ENCODE data around the gene ARID3A. TPM values are rescaled to one million over a fixed set of nuclear protein-coding genes. Genes with fewer than 3 reads are reported as not detected.
"Not testable (repeated sequence)": the region's sequence is repeated elsewhere in the genome, so short reads cannot be mapped to it uniquely, and the experiment has no call there.

The ARID3A gene, protein sequence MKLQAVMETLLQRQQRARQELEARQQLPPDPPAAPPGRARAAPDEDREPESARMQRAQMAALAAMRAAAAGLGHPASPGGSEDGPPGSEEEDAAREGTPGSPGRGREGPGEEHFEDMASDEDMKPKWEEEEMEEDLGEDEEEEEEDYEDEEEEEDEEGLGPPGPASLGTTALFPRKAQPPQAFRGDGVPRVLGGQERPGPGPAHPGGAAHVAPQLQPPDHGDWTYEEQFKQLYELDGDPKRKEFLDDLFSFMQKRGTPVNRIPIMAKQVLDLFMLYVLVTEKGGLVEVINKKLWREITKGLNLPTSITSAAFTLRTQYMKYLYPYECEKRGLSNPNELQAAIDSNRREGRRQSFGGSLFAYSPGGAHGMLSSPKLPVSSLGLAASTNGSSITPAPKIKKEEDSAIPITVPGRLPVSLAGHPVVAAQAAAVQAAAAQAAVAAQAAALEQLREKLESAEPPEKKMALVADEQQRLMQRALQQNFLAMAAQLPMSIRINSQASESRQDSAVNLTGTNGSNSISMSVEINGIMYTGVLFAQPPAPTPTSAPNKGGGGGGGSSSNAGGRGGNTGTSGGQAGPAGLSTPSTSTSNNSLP
- 10 to 100 TPM; 17.0 to 28.0 (median 20.3) TPM for polyA plus RNA-seq (ENCODE audit: insufficient read depth in 1 of 5, insufficient read length in 5 of 5, low replicate concordance in 1 of 5)
- long read RNA-seq, donor 1, partial matches to known transcripts: 0 of 1 reads
- long read RNA-seq, donor 1, other reads (novel, unspliced or antisense): 0 of 1 reads
- long read RNA-seq, donor 2: 0 reads
- long read RNA-seq, donor 3, full-length matches to known transcripts: 3 of 3 reads
- long read RNA-seq, donor 3, partial matches to known transcripts: 0 of 3 reads
- long read RNA-seq, donor 3, other reads (novel, unspliced or antisense): 0 of 3 reads
- long read RNA-seq, donor 4, partial matches to known transcripts: 0 of 1 reads
- long read RNA-seq, donor 4, other reads (novel, unspliced or antisense): 0 of 1 reads
- long read RNA-seq, donor 5, full-length matches to known transcripts: 3 of 3 reads
- long read RNA-seq, donor 5, partial matches to known transcripts: 0 of 3 reads
- long read RNA-seq, donor 5, other reads (novel, unspliced or antisense): 0 of 3 reads
- long read RNA-seq, donor 6, partial matches to known transcripts: 0 of 1 reads
- long read RNA-seq, donor 6, other reads (novel, unspliced or antisense): 0 of 1 reads
- long read RNA-seq, donor 7: 0 reads
- long read RNA-seq, donor 8, full-length matches to known transcripts: 1 of 6 reads
- long read RNA-seq, donor 8, partial matches to known transcripts: 5 of 6 reads
- long read RNA-seq, donor 8, other reads (novel, unspliced or antisense): 0 of 6 reads

DNA sequence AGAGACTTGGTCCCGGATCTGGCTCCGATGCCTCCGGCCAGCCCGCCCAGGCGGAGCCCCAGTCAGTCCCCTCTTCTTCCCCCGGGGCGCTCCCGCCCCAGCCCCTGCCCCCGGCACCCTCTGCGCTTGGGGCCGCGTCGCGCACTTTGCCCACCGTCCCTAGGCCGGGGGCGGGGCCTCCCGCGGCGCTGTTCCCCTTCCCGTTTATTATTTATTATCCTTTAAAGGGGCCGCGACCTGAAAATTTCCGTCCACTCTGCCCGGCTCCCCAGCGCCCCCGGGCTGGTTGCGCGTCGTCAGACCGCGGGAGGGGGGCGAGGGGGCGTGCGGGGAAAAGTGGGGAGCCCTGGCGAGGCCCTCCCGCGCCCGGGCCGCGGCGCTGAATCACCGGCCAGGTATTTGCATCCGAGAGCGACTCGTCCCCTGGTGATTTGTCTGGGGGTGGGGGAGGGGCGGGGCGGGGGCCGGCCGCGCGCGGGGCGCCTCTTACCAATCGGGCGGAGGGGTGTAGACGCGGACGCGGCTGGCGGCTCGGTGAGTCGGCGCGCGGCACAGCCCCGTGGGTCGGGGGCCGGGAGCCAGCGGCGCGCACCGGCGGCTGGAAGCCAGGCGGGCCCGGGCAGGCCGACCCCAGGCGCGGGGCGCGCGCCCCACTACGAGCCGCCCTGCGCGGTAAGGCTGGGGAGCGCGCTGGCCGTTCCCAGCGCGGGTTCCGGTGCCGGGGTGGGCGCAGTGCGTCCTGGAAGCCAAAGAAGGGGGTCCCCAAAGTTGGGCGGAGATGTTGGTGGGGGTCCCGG, at the start of gene ARID3A:
ARID3A (plus strand) TSS at position 510 of the 797 bp plus-strand sequence. CDS start 3,494 bp downstream, outside the sequence.
- peak; percentile 87 to 92 for DNase-seq

GRCh38 chr19:876089-876488, 49.7 kb upstream of the ARID3A start:
- DNase-seq: no peak

DNA sequence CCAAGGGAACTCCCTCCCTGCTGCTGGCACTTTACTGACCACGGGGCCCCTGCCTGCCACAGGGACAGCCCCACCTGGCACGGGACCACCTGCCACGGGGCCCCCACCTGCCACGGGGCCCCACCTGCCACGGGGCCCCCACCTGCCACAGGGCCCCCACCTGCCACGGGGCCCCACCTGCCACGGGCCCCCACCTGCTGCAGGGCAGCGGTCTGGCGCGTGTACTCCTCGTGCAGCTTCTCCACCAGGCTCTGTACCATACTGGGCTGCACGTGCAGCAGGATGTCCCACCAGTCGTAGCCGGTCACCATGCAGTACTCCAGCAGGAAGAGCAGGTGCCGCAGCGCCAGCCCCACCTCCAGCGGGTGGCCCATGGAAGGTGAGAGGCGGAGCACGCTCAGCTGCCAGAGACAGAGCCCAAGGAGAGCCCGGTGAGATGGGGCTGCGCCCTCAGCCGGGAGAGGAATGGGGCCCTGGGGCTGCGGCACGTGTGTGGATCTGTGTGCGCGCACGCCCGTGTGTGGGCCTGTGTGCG, 49.0 kb upstream of the ARID3A start:
- no peak for DNase-seq

GRCh38 chr19:877992-878660, 47.7 kb upstream of the ARID3A start:
- DNase-seq: not testable (repeated sequence)

GRCh38 chr19:878751-879561, 46.9 kb upstream of the ARID3A start:
- DNase-seq: not testable (repeated sequence)

DNA sequence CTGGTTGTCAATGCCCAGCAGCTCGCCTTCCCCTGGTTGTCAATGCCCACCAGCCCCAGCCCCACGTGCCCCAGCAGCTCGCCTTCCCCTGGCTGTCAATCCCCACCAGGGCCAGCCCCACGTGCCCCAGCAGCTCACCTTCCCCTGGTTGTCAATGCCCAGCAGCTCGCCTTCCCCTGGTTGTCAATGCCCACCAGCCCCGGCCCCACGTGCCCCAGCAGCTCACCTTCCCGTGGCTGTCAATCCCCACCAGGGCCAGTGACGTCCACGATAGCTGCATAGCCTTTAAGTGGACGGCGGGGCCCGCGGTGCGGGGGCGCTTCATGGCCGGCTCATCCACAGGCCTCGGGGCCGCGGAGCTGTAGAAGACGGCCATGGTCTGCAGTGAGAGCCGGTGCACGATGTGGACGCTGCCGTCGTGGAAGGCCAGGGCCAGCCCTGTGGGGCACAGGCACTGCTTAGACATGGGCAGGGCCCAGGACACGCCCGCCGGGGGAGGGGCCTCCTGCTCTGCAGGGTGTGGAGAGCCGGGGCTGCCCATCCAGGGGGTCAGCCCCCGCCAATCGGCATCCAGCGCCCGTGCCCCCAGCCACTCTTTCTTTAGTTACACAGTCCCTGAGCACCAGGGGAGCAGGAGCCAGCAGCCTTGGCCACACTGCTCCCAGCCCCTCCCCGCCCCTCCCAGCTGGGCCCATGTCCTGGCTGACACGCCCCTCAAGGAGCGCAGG, 46.0 kb upstream of the ARID3A start:
- DNase-seq: no peak

DNA sequence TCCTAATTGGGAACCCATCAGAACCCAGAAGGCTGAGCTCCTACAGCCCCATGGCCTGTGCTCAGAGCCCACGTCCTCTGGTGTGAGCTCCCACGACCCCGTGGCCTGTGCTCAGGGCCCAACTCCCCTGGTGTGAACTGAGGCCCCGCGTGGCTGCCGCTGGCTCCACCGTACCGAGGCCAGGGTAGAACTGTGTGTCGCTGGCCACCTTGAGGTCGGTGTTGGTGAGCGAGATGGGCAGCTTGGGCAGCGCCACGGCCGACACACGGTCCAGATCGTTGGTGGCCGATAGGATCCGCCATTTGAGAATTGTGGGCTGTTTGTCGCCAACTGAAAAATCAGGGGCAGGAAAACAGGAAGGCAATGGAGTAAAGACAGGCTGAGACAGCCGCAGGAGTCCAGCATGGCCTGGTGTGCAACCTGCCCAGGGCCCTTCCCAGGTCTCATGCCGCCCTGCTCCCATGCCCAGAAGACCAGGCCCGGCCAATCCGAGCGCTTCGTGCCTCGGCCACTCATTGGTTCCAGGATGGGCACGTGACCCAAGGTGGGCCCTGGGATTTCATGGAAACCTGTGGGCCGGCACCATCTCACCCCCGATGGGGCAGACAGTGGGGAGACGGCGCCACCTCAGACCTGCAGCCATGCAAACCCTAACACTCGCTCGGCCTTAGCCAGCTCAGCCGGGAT, 44.3 kb upstream of the ARID3A start:
- no peak for DNase-seq

DNA sequence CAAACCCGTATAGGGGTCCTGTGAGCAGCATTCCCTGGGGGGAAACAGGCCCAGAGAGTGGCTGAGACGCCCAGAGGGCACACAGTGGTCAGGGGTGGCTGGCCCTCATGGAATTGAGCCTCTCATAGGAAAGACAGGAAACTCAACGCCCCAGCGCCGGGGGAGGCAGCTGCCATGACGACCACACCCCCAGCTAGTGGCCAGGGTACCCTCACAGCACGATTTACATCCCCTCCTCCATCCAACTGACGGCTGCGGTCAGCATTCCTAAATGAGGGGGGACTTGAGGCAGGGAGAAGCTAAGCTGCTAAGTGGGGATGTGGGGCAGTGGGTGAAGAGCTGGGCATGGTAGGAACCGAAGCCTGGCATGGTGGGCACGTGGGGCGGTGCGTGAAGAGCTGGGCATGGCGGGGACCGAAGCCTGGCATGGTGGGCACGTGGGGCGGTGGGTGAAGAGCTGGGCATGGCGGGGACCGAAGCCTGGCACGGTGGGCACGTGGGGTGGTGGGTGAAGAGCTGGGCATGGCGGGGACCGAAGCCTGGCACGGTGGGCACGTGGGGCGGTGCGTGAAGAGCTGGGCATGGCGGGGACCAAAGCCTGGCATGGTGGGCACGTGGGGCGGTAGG, 42.9 kb upstream of the ARID3A start:
- no peak for DNase-seq

DNA sequence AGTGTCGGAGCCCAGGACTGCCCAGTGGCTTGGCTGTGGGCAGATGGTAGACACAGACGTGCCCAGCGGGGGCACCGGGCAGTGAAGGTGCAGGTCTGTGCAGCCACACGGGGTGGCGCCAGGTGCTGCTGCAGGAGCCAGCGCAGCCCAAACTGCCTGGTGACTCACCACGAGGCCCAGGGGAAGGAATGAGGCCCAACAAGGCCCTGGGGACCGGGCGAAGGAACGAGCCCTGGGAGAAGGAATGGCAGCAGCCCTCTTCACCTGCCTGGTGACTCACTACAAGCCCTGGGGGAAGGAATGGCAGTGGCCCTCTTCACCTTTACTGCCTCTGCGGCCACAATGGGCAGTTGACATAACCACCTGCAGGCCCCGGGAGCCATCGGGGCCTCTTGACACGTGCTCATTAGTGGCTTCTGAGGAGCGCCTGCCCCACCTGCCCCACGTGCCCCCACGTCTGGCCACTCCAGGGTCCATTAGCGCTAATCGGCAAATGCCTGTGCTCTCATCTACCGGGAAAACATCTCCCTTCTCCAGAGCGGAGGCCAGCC, 42.1 kb upstream of the ARID3A start:
- no peak for DNase-seq

GRCh38 chr19:884420-885211, 41.2 kb upstream of the ARID3A start:
- no peak for DNase-seq

DNA sequence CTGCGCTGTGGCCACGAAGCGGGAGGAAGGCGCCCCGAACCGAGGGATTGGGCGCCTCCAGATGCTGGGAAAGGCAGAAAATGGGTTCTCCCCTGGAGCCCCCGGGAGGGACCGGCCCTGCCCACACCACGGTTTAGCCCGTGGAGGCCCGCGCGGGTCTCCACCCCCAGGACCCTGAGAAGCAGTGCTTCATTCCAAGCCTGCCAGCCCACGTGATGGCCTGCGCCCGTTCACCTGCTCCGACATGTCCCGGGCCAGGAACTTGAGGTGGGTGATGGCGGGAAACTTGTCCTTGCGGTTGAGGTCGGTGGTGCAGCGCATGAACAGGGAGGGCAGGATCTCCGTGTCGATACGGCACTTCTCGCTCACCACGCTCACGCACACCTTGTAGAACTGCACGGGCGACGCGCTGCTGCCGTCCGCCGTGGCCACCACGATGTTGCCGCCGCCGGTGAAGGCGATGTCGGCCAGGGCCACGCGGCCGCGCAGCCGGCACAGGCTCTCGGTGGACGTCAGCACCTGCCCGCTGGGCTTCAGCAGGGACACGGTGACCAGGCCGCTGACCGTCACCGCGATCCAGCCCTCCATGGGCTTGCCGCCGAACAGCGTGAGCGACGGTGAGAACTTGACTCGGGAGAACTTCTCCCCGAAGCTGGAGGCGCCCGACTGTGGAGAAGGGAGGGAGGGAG, 40.2 kb upstream of the ARID3A start:
- DNase-seq: no peak

- no peak for DNase-seq
Measured at GRCh38 chr19:887072-887471, 38.8 kb upstream of the ARID3A start.

DNA sequence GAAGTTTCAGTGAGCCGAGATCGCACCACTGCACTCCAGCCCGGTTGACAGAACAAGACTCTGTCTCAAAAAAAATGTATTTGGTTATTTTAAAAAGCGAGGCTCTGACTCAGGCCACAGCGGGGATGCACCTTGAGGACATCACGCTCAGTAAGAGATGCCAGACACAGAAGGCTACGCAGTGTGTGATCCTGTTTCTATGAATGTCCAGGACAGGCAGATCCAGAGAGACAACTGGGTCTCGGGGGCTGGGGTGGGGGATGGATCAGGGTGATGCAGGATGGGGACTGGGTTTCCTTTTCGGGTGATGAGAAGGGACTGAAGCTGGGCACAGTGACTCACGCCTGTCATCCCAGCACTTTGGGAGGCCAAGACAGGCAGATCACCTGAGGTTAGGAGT, 38.2 kb upstream of the ARID3A start:
- no peak for DNase-seq

DNA sequence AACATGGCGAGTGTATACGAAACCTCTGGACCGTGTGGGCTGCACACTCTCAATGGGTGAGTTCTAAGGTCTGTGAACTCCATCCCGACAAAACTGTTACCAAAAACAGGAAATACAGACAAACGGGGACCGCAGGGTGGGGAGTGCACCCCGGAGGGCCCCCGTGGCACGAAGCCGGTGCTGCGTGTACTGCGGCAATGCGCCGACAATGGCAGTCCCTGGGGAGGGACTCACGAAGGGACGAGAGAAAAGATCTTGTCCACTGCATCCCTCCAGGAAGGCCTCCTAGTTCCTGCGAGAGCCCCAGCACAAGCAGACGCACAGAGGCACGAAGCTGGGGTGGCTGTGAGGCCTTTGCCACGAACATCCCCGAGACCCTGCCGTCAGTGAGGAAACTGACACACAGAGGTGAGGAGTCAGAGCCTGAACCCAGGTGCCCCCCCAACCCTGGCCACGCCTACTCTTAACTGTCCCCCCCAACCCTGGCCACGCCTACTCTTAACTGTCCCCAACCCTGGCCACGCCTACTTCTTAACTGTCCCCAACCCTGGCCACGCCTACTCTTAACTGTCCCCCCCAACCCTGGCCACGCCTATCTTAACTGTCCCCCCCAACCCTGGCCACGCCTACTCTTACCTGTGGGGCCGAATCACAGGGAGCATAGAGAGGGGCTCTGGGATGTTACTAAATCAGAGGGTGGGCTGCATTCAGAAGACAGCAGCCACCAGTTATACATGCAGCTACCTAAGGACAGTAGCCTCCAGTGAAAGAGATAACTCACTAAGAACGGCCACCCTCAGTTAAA, 37.1 kb upstream of the ARID3A start:
- no peak for DNase-seq
